Measurements from ENCODE around the gene MKNK2. TPM values are rescaled to one million over a fixed set of nuclear protein-coding genes. Genes with fewer than 3 reads are reported as not detected.

Gene MKNK2
- total and polyA plus RNA-seq, 2 of the 13 experiments (the other 11 are each of a cell fraction or from before 2014, with no cell fraction given) = 44.9 to 112 TPM

DNA sequence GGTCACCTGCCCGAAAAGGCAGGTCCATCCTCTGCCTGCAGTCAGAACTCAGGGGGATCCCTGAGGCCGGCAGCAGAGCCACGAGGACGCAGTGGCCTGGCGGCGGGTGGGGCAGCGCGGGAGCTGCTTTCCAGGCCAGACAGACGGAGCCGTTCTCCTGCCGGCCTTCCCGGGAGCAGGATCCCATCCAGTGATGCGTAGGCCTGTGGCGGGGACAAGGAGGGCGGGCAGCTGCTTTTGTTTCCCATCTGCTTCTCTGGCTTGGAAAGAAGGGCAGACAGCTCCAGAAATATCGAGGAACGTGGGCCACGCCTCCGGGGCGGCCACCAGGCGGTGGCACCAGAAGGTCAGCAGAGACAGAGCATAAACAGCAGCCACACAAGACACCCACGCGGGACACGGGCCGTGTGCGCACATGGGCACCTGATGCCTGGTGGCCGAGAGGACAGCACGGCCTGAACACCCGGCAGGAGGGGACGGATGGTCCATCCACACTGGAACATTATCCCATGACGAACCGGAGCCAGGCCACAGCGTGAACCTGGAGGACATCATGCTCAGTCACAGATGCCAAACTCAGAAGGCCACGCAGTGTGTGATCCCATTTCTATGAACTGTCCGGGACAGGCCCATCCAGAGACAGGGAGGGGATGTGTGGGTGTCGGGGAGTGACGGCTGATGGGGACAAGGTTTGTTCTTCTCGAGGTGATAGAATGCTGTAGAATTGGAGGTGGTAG lies 13.9 kb upstream of the MKNK2 start (continued):
- TF ChIP-seq, protein P1, sequence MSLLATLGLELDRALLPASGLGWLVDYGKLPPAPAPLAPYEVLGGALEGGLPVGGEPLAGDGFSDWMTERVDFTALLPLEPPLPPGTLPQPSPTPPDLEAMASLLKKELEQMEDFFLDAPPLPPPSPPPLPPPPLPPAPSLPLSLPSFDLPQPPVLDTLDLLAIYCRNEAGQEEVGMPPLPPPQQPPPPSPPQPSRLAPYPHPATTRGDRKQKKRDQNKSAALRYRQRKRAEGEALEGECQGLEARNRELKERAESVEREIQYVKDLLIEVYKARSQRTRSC (CRISPR knock-in tag; IDR thresholded peaks at IDR 0.05; ENCODE audit: low read depth) = no peak
- TF ChIP-seq ZMYM2 (CRISPR knock-in tag; IDR thresholded peaks at IDR 0.05) (no peak), TP53 (CRISPR knock-in tag; conservative IDR thresholded peaks at IDR 0.05) (no peak), ELF4 (CRISPR knock-in tag; IDR thresholded peaks at IDR 0.05; ENCODE audit: borderline replicate concordance) (no peak), ELF3 (CRISPR knock-in tag; IDR thresholded peaks at IDR 0.05) (no peak), ZNF282 (IDR thresholded peaks at IDR 0.05; ENCODE audit: partially characterized antibody) (no peak), FOXA3 (CRISPR knock-in tag; IDR thresholded peaks at IDR 0.05) (no peak), KLF6 (CRISPR knock-in tag; IDR thresholded peaks at IDR 0.05) (no peak), ZBTB42 (CRISPR knock-in tag; IDR thresholded peaks at IDR 0.05) (no peak), ZFP1 (CRISPR knock-in tag; IDR thresholded peaks at IDR 0.05) (no peak), HOXA3 (CRISPR knock-in tag; IDR thresholded peaks at IDR 0.05) (peak; percentile 17; the same call in 1 of the 2 replicates), PAX8 (CRISPR knock-in tag; IDR thresholded peaks at IDR 0.05; ENCODE audit: borderline replicate concordance) (no peak), ZNF432 (CRISPR knock-in tag; IDR thresholded peaks at IDR 0.05; ENCODE audit: borderline replicate concordance) (no peak), ZNF253 (CRISPR knock-in tag; IDR thresholded peaks at IDR 0.05; ENCODE audit: borderline replicate concordance) (peak; percentile 13; the same call in 1 of the 2 replicates), GZF1 (CRISPR knock-in tag; IDR thresholded peaks at IDR 0.05) (no peak), BRD4 (CRISPR knock-in tag; IDR thresholded peaks at IDR 0.05) (no peak), KDM5B (CRISPR knock-in tag; IDR thresholded peaks at IDR 0.05; ENCODE audit: borderline replicate concordance) (no peak; the same call in 1 of the 2 replicates)
- TF ChIP-seq, protein P2, sequence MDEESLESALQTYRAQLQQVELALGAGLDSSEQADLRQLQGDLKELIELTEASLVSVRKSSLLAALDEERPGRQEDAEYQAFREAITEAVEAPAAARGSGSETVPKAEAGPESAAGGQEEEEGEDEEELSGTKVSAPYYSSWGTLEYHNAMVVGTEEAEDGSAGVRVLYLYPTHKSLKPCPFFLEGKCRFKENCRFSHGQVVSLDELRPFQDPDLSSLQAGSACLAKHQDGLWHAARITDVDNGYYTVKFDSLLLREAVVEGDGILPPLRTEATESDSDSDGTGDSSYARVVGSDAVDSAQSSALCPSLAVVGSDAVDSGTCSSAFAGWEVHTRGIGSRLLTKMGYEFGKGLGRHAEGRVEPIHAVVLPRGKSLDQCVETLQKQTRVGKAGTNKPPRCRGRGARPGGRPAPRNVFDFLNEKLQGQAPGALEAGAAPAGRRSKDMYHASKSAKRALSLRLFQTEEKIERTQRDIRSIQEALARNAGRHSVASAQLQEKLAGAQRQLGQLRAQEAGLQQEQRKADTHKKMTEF (CRISPR knock-in tag; IDR thresholded peaks at IDR 0.05) = peak; percentile 16; the same call in 1 of the 2 replicates
- TF ChIP-seq, protein P3, sequence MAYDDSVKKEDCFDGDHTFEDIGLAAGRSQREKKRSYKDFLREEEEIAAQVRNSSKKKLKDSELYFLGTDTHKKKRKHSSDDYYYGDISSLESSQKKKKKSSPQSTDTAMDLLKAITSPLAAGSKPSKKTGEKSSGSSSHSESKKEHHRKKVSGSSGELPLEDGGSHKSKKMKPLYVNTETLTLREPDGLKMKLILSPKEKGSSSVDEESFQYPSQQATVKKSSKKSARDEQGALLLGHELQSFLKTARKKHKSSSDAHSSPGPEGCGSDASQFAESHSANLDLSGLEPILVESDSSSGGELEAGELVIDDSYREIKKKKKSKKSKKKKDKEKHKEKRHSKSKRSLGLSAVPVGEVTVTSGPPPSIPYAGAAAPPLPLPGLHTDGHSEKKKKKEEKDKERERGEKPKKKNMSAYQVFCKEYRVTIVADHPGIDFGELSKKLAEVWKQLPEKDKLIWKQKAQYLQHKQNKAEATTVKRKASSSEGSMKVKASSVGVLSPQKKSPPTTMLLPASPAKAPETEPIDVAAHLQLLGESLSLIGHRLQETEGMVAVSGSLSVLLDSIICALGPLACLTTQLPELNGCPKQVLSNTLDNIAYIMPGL (CRISPR knock-in tag; IDR thresholded peaks at IDR 0.05; ENCODE audit: borderline replicate concordance in 1 of 2, low read depth in 1 of 2) = 0 out of 4 replicates have a peak, but pooled peaks of 1 of the 2 experiments have one; percentile 25
- TF ChIP-seq, protein P4, sequence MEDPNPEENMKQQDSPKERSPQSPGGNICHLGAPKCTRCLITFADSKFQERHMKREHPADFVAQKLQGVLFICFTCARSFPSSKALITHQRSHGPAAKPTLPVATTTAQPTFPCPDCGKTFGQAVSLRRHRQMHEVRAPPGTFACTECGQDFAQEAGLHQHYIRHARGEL (CRISPR knock-in tag; IDR thresholded peaks at IDR 0.05) = no peak
- TF ChIP-seq, protein P5, sequence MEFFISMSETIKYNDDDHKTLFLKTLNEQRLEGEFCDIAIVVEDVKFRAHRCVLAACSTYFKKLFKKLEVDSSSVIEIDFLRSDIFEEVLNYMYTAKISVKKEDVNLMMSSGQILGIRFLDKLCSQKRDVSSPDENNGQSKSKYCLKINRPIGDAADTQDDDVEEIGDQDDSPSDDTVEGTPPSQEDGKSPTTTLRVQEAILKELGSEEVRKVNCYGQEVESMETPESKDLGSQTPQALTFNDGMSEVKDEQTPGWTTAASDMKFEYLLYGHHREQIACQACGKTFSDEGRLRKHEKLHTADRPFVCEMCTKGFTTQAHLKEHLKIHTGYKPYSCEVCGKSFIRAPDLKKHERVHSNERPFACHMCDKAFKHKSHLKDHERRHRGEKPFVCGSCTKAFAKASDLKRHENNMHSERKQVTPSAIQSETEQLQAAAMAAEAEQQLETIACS (CRISPR knock-in tag; IDR thresholded peaks at IDR 0.05) = no peak
- TF ChIP-seq, protein P6, sequence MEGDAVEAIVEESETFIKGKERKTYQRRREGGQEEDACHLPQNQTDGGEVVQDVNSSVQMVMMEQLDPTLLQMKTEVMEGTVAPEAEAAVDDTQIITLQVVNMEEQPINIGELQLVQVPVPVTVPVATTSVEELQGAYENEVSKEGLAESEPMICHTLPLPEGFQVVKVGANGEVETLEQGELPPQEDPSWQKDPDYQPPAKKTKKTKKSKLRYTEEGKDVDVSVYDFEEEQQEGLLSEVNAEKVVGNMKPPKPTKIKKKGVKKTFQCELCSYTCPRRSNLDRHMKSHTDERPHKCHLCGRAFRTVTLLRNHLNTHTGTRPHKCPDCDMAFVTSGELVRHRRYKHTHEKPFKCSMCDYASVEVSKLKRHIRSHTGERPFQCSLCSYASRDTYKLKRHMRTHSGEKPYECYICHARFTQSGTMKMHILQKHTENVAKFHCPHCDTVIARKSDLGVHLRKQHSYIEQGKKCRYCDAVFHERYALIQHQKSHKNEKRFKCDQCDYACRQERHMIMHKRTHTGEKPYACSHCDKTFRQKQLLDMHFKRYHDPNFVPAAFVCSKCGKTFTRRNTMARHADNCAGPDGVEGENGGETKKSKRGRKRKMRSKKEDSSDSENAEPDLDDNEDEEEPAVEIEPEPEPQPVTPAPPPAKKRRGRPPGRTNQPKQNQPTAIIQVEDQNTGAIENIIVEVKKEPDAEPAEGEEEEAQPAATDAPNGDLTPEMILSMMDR (CRISPR knock-in tag; IDR thresholded peaks at IDR 0.05) = peak; percentile 58

Measured in HepG2 (cell line).